Breast epithelium (tissue), 3 donors: ENCODE data around the gene NEU3.

Experiments
- POLR2AphosphoS5 ChIP-seq, 3 donors: sonication (generic); formaldehyde crosslinking; IDR thresholded peaks; one replicate each; pipeline ENCODE4 v1.6.1; 2017; ENCODE audit warnings: antibody characterized with exemption in 3 of 3
- TF ChIP-seq, protein P1 (sequence below), 3 donors: fragments of 450-650 bp; IDR thresholded peaks; one replicate each; pipeline ENCODE4 v1.5.1; 2016 to 2017; ENCODE audit warnings: antibody characterized with exemption in 3 of 3, mild to moderate bottlenecking in 3 of 3, moderate library complexity in 3 of 3

DNA sequence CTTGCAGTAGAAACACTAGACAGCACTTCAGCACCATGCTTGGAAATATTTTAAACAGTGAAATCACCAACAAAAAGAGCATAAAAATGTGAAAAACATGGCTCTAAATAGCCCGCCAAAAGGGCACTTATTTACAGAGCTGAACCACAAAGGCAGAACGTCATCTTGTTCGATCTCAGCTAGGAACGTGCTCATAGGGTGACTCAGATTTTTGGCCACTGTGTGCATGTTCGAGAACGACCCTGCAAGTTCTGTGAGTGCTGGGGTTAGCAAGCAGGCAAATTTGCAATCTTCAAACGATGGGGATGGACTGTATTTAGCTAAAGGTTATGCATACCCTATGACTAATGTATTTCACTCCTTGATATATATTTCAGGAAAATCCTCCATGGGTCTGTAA, 77.3 kb downstream of the NEU3 start:
- TF ChIP-seq, protein P1, sequence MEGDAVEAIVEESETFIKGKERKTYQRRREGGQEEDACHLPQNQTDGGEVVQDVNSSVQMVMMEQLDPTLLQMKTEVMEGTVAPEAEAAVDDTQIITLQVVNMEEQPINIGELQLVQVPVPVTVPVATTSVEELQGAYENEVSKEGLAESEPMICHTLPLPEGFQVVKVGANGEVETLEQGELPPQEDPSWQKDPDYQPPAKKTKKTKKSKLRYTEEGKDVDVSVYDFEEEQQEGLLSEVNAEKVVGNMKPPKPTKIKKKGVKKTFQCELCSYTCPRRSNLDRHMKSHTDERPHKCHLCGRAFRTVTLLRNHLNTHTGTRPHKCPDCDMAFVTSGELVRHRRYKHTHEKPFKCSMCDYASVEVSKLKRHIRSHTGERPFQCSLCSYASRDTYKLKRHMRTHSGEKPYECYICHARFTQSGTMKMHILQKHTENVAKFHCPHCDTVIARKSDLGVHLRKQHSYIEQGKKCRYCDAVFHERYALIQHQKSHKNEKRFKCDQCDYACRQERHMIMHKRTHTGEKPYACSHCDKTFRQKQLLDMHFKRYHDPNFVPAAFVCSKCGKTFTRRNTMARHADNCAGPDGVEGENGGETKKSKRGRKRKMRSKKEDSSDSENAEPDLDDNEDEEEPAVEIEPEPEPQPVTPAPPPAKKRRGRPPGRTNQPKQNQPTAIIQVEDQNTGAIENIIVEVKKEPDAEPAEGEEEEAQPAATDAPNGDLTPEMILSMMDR (IDR thresholded peaks at IDR 0.05), result no peak
- no peak for TF ChIP-seq POLR2AphosphoS5 (IDR thresholded peaks at IDR 0.05)
